Measurements from ENCODE around the gene CFB.
"Not testable (repeated sequence)": the region's sequence is repeated elsewhere in the genome, so short reads cannot be mapped to it uniquely, and the experiment has no call there.

Gene CFB

DNA sequence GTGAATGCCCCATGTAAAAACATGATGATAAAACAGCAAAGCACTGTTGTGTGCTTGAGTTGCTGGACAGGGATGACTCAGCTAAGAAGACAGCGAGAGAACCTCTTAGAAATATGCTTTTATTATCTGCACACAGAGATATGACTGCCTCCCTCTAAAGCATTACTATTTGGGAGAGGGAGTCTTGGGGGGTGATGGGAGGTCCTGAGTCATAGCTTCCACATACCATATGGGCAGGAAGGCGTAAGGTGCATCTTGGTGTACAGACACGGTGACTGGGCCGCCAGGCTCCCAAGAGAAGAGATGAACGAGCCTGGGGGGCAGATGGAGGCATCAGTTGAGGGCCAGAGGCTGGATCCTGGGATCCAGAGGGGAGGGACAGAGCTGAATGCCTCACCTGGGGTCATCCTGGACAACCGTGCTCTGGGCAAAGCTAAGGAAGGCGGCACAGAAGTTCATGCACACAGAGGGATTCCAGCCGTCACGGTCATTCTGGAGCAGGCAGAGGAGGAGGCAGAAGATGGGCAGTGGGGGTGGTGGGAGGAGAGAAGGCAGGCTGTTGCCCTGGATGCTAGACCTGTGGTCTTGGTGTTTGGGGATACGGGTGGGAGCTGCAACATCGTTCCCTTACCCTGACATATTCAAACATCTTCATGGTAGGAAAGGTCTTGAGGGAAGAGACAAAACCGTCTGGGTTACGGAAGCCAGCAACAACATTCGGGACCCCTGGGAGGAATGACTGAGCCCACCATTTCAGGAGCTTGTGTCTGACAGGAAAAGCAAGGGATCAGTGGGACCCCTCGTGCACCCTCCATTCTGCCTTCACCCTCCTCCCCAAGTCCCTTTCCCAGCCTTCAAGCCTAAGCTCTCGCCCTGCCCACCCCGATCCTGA, 24.1 kb downstream of the CFB start:
- TF ChIP-seq CTCF (IDR thresholded peaks at IDR 0.05; ENCODE audit: control insufficient read depth, insufficient read depth, low read depth, low read length, missing control alignments) = no peak
- H3K4me3 ChIP-seq (ENCODE audit: control insufficient read depth, low read depth, low read length) = peak overlapping the region; percentile 84
- no peak for DNase-seq (ENCODE audit: low read depth)

- no peak for DNase-seq (ENCODE audit: low read depth)
- TF ChIP-seq CTCF (IDR thresholded peaks at IDR 0.05; ENCODE audit: control insufficient read depth, insufficient read depth, low read depth, low read length, missing control alignments) = no peak
- H3K4me3 ChIP-seq (ENCODE audit: control insufficient read depth, low read depth, low read length) = peak overlapping the region; percentile 84
These were observed 24.8 kb downstream of the CFB start for GRCh38 chr6:31970604-31971271.

- peak overlapping the region; percentile 84 for H3K4me3 ChIP-seq (ENCODE audit: control insufficient read depth, low read depth, low read length)
- TF ChIP-seq CTCF (IDR thresholded peaks at IDR 0.05; ENCODE audit: control insufficient read depth, insufficient read depth, low read depth, low read length, missing control alignments) = no peak
- no peak for DNase-seq (ENCODE audit: low read depth)
These were observed 25.5 kb downstream of the CFB start for GRCh38 chr6:31971279-31971992.

- no peak for TF ChIP-seq CTCF (IDR thresholded peaks at IDR 0.05; ENCODE audit: control insufficient read depth, insufficient read depth, low read depth, low read length, missing control alignments)
- peak within 1 kb of the TSS; percentile 84 for H3K4me3 ChIP-seq (ENCODE audit: control insufficient read depth, low read depth, low read length)
- peak; percentile 95 for DNase-seq (ENCODE audit: low read depth)
These were observed 26.3 kb downstream of the CFB start, which contains the start of gene DXO for GRCh38 chr6:31971993-31972708. Gene DXO, minus strand, starts transcription at chr6:31972138. Its CDS starts 463 bp downstream, at chr6:31971675.

GRCh38 chr6:31972709-31973350, 26.9 kb downstream of the CFB start:
- H3K4me3 ChIP-seq (ENCODE audit: control insufficient read depth, low read depth, low read length) = peak overlapping the region; percentile 84
- DNase-seq (ENCODE audit: low read depth) = peak; percentile 29
- no peak for TF ChIP-seq CTCF (IDR thresholded peaks at IDR 0.05; ENCODE audit: control insufficient read depth, insufficient read depth, low read depth, low read length, missing control alignments)

DNA sequence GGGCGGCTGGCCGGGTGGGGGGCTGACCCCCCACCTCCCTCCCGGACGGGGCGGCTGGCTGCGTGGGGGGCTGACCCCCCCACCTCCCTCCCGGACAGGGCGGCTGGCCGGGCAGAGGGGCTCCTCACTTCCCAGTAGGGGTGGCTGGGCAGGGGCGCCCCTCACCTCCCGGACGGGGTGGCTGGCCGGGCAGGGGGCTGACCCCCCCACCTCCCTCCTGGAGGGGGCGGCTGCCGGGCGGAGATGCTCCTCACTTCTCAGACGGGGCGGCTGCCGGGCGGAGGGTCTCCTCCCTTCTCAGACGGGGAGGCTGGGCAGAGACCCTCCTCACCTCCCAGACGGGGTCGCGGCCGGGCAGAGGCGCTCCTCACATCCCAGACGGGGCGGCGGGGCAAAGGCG, 30.2 kb downstream of the CFB start:
- DNase-seq (ENCODE audit: low read depth); H3K4me3 ChIP-seq (ENCODE audit: control insufficient read depth, low read depth, low read length): not testable (repeated sequence)

All from AG09309 (cell line).